GM12892 (cell line): Measurements from ENCODE around the gene CHD2.

Experiments
- DNase-seq: peaks from one replicate; pipeline ENCODE4 v3.0.0; 2011; ENCODE audit not compliant: insufficient read length
- FAIRE-seq: peaks from 2 replicates; lab custom pipeline; 2011; peaks lifted over from hg19 to GRCh38; lab: Jason Lieb, UNC
- POLR2A ChIP-seq: IDR thresholded peaks from 2 replicates; pipeline ENCODE4 v1.6.1; 2011; ENCODE audit warnings: low read depth, low read length, control low read depth
- POLR2AphosphoS5 ChIP-seq: IDR thresholded peaks from 2 replicates; pipeline ENCODE4 v1.6.1; 2011; ENCODE audit warnings: low read depth, low read length, control low read depth
- TAF1 ChIP-seq: IDR thresholded peaks from 2 replicates; pipeline ENCODE4 v1.6.1; 2011; ENCODE audit warnings: low read depth, mild to moderate bottlenecking, control low read depth, low read length, borderline replicate concordance

CHD2 gene

DNA sequence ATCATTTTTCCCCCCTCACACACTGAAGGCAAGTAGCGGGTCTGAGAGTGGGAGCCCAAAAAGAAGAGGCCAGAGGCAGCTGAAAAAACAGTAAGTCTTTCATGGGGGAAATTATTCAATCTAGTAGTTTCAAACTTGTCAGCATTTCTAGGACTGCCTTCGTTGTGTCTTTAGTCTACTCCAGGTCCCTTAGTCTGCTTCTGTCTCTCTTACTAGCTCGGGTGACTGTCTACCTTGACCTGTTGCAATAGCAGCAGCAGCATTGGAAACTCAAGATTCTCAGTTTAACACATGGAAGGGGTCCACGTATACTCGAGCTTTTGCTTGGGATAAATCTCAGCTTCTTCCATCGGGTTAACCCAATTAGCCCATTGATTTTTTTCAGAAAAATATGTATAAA is 28.9 kb downstream of the CHD2 start:
- DNase-seq: no peak
- no peak for FAIRE-seq
- no peak for TF ChIP-seq POLR2AphosphoS5

DNA sequence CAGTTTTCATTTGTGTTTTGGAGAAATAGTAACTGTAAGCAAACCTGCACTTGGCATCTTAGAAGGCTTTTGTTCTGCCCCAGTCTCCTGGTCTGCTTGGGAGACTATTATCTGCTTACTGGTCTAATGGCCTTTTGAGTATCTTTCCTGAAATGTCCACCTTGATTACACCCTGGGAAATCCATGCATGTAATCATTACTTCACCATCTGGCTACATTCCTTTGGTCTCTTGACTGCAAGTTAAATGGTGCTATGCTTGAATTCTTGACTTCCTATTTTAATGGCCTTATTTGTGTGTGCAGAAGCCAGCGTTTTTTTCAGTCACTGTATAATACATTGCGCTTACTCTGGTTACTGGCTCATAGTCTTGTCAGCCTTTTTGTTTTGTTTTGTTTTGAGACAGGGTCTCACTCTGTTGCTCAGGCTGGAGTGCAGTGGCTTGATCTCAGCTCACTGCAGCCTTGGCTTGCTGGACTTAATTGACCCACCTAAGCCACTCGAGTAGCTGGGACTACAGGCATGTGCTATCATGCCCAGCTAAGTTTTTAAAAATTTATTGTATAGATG is 30.0 kb downstream of the CHD2 start:
- DNase-seq: no peak
- TF ChIP-seq POLR2A: no peak
- no peak for TF ChIP-seq POLR2AphosphoS5
- no peak for TF ChIP-seq TAF1
- no peak for FAIRE-seq

DNA sequence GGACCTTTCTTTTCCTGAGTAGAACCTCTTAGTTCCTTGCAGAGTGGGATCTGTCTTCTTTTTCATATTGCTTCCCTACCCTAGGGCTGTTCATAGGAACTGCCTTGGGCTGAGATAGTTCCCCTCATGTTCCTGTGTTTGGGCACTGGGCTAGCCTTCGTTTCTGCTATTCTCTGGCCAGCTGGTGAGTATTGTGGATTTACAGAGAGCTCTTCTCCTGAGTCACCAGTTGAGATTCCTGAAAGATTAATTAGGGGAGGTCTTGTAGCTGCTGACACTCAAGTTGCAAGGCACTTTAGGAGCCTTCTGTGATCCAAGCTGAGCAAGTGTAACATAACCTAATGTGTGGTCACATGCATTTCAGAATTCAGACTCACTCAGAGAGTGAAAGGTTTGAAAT is 30.7 kb downstream of the CHD2 start:
- no peak for TF ChIP-seq TAF1
- TF ChIP-seq POLR2AphosphoS5: no peak
- no peak for TF ChIP-seq POLR2A
- DNase-seq (no peak), FAIRE-seq (no peak)

DNA sequence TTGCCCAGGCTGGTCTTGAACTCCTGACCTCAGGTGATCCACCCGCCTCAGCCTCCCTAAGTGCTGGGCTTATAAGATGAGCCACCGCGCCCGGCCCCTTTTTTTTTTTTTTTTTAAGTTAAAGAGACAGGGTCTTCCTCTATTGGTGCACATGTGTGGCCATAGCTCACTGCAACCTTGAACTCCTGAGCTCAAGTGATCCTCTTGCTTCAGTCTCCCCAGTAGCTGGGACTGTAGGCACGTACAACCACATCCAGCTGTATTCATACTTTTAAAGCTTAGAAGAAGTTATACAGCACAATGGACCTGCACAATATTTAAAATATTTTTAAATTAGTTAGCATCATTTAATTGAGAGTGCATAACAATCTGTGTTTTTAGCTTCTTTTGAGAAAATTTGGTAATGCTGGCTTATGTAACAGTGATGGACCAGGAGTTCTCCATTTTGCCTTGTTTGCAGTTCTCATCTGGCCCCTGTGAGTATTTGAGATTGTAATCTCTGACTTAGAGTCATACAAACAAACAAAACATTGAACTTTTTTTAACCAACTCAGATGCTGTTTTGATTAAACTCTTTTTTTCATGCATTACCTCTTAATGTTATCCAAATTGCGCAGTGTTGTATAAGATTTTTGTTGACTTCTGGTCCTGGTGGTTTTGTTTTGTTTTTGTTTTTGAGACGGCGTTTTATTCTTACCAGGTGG is 33.0 kb downstream of the CHD2 start:
- FAIRE-seq (no peak), DNase-seq (no peak)
- TF ChIP-seq POLR2A (no peak), TAF1 (no peak), POLR2AphosphoS5 (no peak)

DNA sequence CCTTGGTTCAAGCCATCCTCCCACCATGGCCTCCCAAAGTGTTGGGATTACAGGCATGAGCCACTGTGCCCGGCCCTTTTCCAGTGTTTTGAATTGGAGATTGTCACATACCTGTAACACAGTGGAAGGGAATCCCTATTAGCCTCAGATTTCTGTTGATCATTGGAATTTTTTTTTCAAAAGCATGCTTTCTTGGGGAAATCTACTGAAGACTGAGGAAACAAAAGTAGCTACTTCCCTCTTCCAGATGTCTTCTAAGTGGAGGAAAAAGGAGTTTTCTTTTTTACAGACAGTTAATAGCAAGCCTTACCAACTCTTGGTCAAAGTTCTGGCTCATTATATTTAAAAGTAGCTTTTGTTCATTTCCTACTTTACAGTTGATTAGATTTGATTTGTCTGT is 33.7 kb downstream of the CHD2 start:
- TF ChIP-seq POLR2AphosphoS5: no peak
- no peak for TF ChIP-seq POLR2A
- DNase-seq: no peak
- FAIRE-seq: no peak

DNA sequence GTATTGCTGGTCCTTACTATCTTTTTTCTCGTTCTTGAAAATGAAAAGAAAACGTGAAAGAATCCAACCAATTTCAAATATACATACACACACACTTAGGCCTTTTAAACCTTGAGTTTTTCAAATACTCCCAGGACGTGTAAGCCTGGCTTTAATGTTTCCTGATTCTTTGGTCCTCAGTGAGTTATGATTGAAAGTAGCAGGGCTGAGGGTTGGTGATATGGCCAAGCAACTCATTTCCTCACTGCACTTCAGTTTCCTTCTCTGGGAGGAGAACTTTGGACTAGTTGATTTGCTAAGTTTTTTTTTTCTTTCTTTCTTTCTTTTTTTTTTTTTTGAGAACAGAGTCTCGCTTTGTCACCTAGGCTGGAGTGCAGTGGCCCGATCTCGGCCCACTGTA is 34.6 kb downstream of the CHD2 start:
- no peak for TF ChIP-seq TAF1
- no peak for TF ChIP-seq POLR2A
- no peak for DNase-seq
- FAIRE-seq: no peak

DNA sequence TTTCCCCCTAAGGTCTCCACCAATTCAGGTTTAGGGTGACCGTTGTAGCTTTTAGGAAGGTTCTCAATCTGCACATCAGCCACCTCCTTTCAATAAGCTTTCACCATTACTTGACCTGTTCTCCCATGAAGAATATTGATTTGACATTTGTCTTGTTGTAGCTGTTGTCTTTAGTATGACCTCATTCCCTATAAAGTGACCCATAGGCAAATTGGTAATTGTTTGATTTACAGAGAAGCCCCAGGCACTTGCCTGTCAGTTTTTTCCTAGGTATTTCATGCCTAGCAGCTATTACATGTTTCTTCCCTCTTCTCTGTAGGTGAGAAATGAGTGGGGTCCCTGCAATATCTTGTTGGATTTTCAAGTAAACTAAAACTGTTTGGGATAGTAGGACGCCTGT is 36.0 kb downstream of the CHD2 start:
- TF ChIP-seq POLR2A (no peak), POLR2AphosphoS5 (no peak), TAF1 (no peak)
- FAIRE-seq: no peak

DNA sequence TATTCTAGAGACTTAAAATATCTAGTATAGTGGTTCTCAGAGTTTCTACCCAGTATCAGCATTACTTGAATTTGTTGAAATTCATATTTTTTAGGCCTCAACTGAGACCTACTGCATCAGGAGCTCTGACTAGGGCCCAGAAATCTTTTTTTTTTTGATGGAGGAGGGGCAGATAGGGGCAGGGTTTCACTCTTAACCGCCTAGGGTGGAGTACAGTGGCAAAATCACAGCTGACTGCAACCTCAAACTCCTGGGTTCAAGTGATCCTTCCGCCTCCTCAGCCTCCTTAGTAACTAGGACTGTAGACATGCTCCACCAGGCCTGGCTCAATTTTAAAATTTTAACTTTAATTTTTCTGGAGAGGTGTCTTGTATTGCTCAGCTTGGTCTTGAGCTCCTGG is 36.6 kb downstream of the CHD2 start:
- TF ChIP-seq POLR2AphosphoS5 (no peak), POLR2A (no peak), TAF1 (no peak)
- no peak for DNase-seq
- no peak for FAIRE-seq

More for the DNA sequence above, 36.0 kb downstream of the CHD2 start:
- no peak for DNase-seq

DNA sequence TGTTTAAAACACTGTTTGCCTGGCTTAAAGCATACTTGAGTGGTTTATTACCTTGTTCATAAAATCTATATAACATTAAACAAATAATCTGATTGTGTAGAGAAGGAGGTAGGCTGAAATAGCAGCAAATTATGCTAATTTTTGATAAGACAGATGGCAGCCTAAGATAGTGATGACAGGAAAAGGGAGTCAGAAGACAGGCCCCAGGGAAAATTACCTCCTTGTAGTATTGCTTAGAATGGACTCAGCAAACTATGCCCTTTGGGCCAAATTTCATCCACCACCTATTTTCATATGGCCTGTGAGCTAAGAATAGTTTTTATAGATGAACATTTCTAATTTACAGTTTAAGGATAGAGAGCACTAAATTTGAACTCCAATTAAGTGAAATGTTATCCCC is 37.8 kb downstream of the CHD2 start:
- TF ChIP-seq POLR2AphosphoS5: no peak
- no peak for TF ChIP-seq TAF1
- TF ChIP-seq POLR2A: no peak
- DNase-seq: no peak
- no peak for FAIRE-seq

DNA sequence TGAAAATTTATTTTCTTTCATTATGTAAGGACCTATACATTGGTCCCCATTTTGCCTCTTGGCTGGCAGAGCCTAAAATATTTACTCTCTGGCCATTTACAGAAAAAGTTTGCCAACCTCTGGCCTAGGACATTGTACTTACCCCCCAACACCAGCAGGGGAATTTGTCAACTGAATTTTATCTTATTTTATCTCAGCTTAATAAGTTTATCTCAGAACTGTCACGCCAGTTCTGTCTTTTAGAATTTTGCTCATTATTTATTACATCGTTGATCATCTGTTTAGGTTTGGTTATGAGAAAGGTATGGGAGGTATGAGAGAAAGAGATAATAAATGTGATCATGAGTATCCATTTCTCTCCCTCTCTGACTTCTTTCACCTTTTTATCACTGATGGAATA is 38.3 kb downstream of the CHD2 start:
- TF ChIP-seq POLR2AphosphoS5: no peak
- TF ChIP-seq POLR2A: no peak
- TF ChIP-seq TAF1: no peak
- no peak for FAIRE-seq
- no peak for DNase-seq

DNA sequence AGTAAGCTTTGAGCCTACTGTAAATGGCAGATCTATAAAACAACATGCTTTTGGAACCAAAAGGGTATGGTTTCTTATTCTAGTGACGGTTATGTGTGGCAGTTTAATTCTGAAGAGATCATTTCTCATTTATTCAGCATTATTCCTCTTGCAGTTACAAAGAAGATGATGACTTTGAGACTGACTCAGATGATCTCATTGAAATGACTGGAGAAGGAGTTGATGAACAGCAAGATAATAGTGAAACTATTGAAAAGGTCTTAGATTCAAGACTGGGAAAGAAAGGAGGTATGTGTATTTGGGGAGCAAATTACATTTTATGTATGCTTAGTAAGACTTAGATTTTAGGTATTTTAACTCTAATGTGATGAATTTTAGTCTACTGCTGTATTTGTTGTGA is 41.5 kb downstream of the CHD2 start:
- no peak for DNase-seq
- no peak for FAIRE-seq
- TF ChIP-seq POLR2A (no peak), POLR2AphosphoS5 (no peak), TAF1 (no peak)

DNA sequence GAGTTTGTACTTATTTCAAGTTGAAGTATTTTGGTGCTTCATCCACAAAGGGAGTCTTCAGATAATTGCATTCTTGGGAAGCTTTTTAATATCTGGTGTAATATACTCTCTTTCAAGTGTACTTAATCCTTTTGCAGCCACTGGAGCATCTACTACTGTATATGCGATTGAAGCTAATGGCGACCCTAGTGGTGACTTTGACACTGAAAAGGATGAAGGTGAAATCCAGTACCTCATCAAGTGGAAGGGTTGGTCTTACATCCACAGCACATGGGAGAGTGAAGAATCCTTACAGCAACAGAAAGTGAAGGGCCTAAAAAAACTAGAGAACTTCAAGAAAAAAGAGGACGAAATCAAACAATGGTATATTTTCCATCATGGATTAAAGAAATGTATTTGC is 42.6 kb downstream of the CHD2 start:
- FAIRE-seq (no peak), DNase-seq (no peak)
- no peak for TF ChIP-seq POLR2AphosphoS5
- TF ChIP-seq TAF1: no peak
- no peak for TF ChIP-seq POLR2A
